GM03348 (cell line): ENCODE data around the gene DNAJC2.
"Not testable (repeated sequence)": the region's sequence is repeated elsewhere in the genome, so short reads cannot be mapped to it uniquely, and the experiment has no call there.

ENCODE experiments used
- DNase-seq: peaks from one replicate; pipeline ENCODE4 v3.0.0; 2012; ENCODE audit warnings: low spot score

The DNAJC2 gene

DNA sequence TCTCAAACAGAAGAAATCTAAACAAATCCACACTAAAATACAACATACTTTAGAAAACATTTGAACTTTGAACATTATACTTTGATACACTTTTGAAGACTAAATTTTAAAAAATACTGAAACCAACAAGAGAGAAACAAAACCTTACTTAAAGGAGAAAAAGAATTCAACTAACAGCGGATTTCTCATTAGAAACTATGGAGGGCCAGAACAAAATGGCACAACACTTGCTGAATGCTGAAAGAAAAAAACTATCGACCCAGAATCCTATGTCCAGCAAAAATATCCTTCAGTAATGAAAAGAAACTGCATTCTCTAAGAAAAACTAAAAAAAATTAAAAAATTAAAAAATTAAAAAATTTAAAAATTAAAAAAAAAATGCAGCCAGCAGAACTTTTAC lies 80.5 kb downstream of the DNAJC2 start:
- DNase-seq, result not testable (repeated sequence)
